ENCODE measurements around the gene NTHL1.

NTHL1 gene

GRCh38 chr16:2008009-2008526 lies 39.6 kb downstream of the NTHL1 start:
- DNase-seq (ENCODE audit: low read depth) = no peak

GRCh38 chr16:2007081-2007836 lies 40.4 kb downstream of the NTHL1 start:
- DNase-seq (ENCODE audit: low read depth) = no peak

- no peak for DNase-seq (ENCODE audit: low read depth)
Measured at GRCh38 chr16:2006317-2006716, 41.3 kb downstream of the NTHL1 start.

GRCh38 chr16:2005646-2006045 lies 42.0 kb downstream of the NTHL1 start:
- no peak for DNase-seq (ENCODE audit: low read depth)

GRCh38 chr16:2004795-2005517 lies 42.7 kb downstream of the NTHL1 start:
- no peak for DNase-seq (ENCODE audit: low read depth)

GRCh38 chr16:2003827-2004641 lies 43.6 kb downstream of the NTHL1 start:
- DNase-seq (ENCODE audit: low read depth) = no peak

- DNase-seq (ENCODE audit: low read depth) = no peak
Measured at GRCh38 chr16:2003231-2003826, 44.3 kb downstream of the NTHL1 start.

- DNase-seq (ENCODE audit: low read depth) = no peak
Measured at GRCh38 chr16:2002406-2003230, 45.0 kb downstream of the NTHL1 start.

- DNase-seq (ENCODE audit: low read depth) = no peak
Measured at GRCh38 chr16:2001456-2002355, 45.9 kb downstream of the NTHL1 start.

GRCh38 chr16:2001035-2001434 lies 46.6 kb downstream of the NTHL1 start:
- DNase-seq (ENCODE audit: low read depth) = no peak

- no peak for DNase-seq (ENCODE audit: low read depth)
Measured at GRCh38 chr16:1999866-2000514, 47.6 kb downstream of the NTHL1 start.

- no peak for DNase-seq (ENCODE audit: low read depth)
Measured at GRCh38 chr16:1998852-1999801, 48.5 kb downstream of the NTHL1 start.

- DNase-seq (ENCODE audit: low read depth) = no peak
Measured at GRCh38 chr16:1998360-1998835, 49.2 kb downstream of the NTHL1 start.

- no peak for DNase-seq (ENCODE audit: low read depth)
Measured at GRCh38 chr16:1997494-1998359, 49.9 kb downstream of the NTHL1 start.

GRCh38 chr16:1993731-1994131 lies 53.9 kb downstream of the NTHL1 start:
- no peak for DNase-seq (ENCODE audit: low read depth)

- no peak for DNase-seq (ENCODE audit: low read depth)
Measured at GRCh38 chr16:1992704-1993317, 54.8 kb downstream of the NTHL1 start.
